Gastrocnemius medialis (tissue), 4 donors: Measurements from ENCODE around the gene MRPS10.

ENCODE experiments used
- CTCF ChIP-seq, 5 experiments: fragments of 450-650 bp in 3 of 5; fragments of 200-600 bp in 2 of 5; sonication (generic) in 2 of 5; IDR thresholded peaks in 4 of 5; conservative IDR thresholded peaks in 1 of 5; 1 replicate in 4 of 5; 2 replicates in 1 of 5; pipeline ENCODE4 v1.5.1; 2016 to 2019; ENCODE audit warnings: antibody characterized with exemption in 5 of 5, mild to moderate bottlenecking in 3 of 5, moderate library complexity in 3 of 5
- POLR2A ChIP-seq, 2 donors: fragments of 450-650 bp; IDR thresholded peaks; one replicate each; pipeline ENCODE4 v1.6.1; 2017; ENCODE audit warnings: antibody characterized with exemption in 2 of 2, mild to moderate bottlenecking in 2 of 2, moderate library complexity in 2 of 2

DNA sequence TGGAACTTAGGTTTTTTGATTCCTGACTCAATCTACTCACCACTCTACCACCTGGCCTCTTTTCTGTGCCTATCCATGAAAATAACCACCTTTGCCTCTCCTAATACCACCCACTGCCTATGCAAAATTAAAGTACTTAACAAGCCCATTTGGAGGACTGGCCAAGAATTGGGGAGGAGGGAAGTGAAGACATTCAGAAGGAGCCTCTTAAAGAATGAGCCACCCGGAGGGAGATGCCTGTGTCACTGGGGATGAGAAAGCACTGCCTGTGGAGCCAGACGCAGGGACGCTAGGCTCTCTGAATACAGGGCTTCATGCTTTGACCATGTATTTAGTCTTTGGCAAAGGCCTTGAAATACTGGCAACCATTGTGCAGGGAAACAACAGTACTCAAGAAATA lies 40.0 kb upstream of the MRPS10 start:
- no peak for TF ChIP-seq CTCF (IDR thresholded peaks at IDR 0.05 in 4 of 5, conservative IDR thresholded peaks at IDR 0.05 in 1 of 5)
- TF ChIP-seq POLR2A (IDR thresholded peaks at IDR 0.05) = no peak
